ENCODE measurements around the gene SEPTIN5. TPM values are rescaled to one million over a fixed set of nuclear protein-coding genes. Genes with fewer than 3 reads are reported as not detected.

Gene SEPTIN5
- polyA plus RNA-seq, 1 experiment: 13.1 TPM

DNA sequence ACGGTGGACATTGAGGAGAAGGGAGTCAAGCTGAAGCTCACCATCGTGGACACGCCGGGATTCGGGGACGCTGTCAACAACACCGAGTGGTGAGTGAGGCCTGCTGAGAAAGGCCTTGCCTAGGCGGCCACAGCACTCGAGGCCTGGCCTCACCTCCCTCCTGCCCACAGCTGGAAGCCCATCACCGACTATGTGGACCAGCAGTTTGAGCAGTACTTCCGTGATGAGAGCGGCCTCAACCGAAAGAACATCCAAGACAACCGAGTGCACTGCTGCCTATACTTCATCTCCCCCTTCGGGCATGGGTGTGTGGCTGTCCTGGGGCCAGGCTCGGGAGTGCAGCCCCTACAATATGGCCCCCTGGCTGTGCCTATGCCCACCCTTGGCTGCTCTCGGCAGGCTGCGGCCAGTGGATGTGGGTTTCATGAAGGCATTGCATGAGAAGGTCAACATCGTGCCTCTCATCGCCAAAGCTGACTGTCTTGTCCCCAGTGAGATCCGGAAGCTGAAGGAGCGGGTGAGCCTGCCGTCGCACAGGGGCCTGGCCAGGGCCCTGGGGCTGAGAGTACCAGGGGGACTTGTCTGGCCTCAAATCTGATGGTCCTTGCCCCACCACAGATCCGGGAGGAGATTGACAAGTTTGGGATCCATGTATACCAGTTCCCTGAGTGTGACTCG is 6.0 kb downstream of the SEPTIN5 start:
- POLR2A ChIA-PET: interaction anchor here (0.7 kb wide), 1 partner anchor 297 kb away, joined by 3 read pairs; no protein-coding TSS in a partner anchor
- Histone ChIP-seq H3K9me3 (ENCODE audit: control insufficient read depth, insufficient read depth, low read length) (peaks cover 27% of the 10 kb centered on the region; the same call in 1 of the 2 replicates), H3K4me3 (ENCODE audit: low read depth, low read length) (no peak overlapping the region), H3K27ac (ENCODE audit: low read depth, low read length) (no peak overlapping the region), H3K27me3 (ENCODE audit: control insufficient read depth, insufficient read depth, low read length) (peaks cover 7% of the 10 kb centered on the region)
- CTCF ChIA-PET: interaction anchor here (2.7 kb wide), 1 partner anchor 9 kb away, joined by 9 read pairs; no protein-coding TSS in a partner anchor
- no peak for DNase-seq (ENCODE audit: low read depth, low spot score)
- TF ChIP-seq, protein P1, sequence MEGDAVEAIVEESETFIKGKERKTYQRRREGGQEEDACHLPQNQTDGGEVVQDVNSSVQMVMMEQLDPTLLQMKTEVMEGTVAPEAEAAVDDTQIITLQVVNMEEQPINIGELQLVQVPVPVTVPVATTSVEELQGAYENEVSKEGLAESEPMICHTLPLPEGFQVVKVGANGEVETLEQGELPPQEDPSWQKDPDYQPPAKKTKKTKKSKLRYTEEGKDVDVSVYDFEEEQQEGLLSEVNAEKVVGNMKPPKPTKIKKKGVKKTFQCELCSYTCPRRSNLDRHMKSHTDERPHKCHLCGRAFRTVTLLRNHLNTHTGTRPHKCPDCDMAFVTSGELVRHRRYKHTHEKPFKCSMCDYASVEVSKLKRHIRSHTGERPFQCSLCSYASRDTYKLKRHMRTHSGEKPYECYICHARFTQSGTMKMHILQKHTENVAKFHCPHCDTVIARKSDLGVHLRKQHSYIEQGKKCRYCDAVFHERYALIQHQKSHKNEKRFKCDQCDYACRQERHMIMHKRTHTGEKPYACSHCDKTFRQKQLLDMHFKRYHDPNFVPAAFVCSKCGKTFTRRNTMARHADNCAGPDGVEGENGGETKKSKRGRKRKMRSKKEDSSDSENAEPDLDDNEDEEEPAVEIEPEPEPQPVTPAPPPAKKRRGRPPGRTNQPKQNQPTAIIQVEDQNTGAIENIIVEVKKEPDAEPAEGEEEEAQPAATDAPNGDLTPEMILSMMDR (IDR thresholded peaks at IDR 0.05; ENCODE audit: low read depth, low read length): no peak

DNA sequence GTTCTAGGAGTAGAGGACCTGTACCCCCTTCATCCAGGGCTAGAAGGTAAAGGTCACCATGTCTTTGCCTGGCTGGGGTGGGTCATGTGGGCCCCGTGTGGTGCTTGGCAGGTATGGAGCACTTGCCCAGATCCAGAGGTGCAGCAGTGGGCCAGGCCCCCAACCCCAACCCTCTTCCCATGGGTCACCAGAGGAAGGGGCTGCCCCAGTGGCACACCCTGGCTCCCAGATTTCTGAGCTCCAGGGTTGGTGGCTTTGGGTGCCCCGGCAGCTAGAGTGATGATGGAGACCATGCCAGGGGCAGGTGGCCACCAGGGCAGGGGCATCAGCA is 6.7 kb downstream of the SEPTIN5 start:
- CTCF ChIA-PET: interaction anchor here (2.7 kb wide), 1 partner anchor 9 kb away, joined by 9 read pairs; no protein-coding TSS in a partner anchor
- Histone ChIP-seq H3K4me3 (ENCODE audit: low read depth, low read length) (no peak overlapping the region), H3K9me3 (ENCODE audit: control insufficient read depth, insufficient read depth, low read length) (peaks cover 33% of the 10 kb centered on the region; the same call in 1 of the 2 replicates), H3K27me3 (ENCODE audit: control insufficient read depth, insufficient read depth, low read length) (peaks cover 7% of the 10 kb centered on the region), H3K27ac (ENCODE audit: low read depth, low read length) (no peak overlapping the region)
- POLR2A ChIA-PET: no interaction called here
- DNase-seq (ENCODE audit: low read depth, low spot score): no peak
- TF ChIP-seq, protein P1 (IDR thresholded peaks at IDR 0.05; ENCODE audit: low read depth, low read length): no peak

DNA sequence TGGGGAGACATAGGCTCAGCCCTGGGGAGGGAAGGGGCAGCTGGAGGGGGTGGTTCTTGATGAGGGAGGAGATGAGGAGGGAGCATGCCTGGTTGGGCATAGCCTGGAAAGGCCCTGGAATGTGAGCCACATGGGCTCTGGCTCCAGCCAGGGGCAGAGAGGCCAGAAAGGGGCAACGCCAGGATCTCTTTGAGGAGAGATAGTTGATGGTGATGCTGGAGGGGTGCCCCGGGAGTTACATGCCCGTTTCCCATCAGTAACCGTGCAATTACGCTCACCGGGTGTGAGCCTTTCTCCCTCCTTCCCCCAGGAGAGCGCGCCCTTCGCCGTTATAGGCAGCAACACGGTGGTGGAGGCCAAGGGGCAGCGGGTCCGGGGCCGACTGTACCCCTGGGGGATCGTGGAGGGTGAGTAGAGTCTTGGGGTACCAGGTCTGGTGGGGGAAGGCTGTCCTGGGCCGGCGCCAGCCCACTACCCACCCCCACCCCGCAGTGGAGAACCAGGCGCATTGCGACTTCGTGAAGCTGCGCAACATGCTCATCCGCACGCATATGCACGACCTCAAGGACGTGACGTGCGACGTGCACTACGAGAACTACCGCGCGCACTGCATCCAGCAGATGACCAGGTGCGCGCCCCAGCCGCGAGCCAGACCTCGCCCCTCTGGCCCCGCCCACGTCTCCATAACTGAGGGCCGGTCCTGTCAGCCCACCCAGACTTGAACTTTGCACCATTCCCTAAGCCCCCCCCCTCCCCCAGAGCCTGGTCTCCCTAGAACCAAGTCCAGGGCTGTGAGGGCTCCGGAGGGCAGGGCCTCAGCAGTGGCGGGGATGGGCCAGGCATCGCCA is 7.3 kb downstream of the SEPTIN5 start:
- no peak overlapping the region for H3K27ac ChIP-seq (ENCODE audit: low read depth, low read length)
- DNase-seq (ENCODE audit: low read depth, low spot score): no peak
- peaks cover 7% of the 10 kb centered on the region for H3K27me3 ChIP-seq (ENCODE audit: control insufficient read depth, insufficient read depth, low read length)
- ChIA-PET POLR2A (interaction anchor here (0.6 kb wide), 1 partner anchor 119 kb away, joined by 4 read pairs; no protein-coding TSS in a partner anchor), CTCF (interaction anchor here (2.7 kb wide), 1 partner anchor 8 kb away, joined by 9 read pairs; no protein-coding TSS in a partner anchor)
- TF ChIP-seq, protein P1 (IDR thresholded peaks at IDR 0.05; ENCODE audit: low read depth, low read length): no peak
- no peak overlapping the region for H3K4me3 ChIP-seq (ENCODE audit: low read depth, low read length)
- peaks cover 37% of the 10 kb centered on the region; the same call in 1 of the 2 replicates for H3K9me3 ChIP-seq (ENCODE audit: control insufficient read depth, insufficient read depth, low read length)

DNA sequence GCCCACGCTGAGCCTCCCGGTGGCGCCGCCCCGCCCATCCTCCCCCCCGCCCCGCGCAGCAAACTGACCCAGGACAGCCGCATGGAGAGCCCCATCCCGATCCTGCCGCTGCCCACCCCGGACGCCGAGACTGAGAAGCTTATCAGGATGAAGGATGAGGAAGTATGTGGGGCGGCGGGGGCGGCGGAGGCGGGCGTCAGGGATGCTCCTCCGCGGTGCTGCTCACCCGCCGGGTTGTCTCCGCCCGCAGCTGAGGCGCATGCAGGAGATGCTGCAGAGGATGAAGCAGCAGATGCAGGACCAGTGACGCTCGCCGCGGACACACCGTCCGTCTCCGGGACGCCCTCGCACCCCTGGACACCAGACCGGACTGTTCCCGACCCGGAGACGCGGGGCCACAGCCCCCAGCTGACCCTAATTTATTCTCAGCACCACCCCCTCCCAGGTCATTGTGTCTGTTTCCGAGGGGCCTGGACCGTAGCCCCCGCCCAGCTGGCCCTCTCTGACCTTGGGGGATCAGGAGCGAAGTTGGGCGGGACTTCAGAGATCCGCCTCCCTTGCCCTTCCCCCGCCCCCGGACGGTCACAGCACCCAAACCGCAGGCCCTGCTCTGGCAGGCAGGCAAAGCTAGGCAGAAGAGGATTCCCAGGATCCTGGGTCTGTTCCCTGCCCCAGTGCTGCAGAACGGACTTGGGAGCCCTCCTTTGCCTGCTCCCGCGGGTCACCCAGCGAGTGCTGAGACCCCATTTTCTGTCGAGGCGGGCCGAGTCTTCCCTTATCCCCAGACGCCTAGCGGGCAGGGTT is 8.1 kb downstream of the SEPTIN5 start:
- CTCF ChIA-PET: no interaction called here
- POLR2A ChIA-PET: interaction anchor here (0.6 kb wide), 1 partner anchor 119 kb away, joined by 4 read pairs; no protein-coding TSS in a partner anchor
- no peak for DNase-seq (ENCODE audit: low read depth, low spot score)
- Histone ChIP-seq H3K9me3 (ENCODE audit: control insufficient read depth, insufficient read depth, low read length) (peaks cover 42% of the 10 kb centered on the region; the same call in 1 of the 2 replicates), H3K27me3 (ENCODE audit: control insufficient read depth, insufficient read depth, low read length) (peaks cover 7% of the 10 kb centered on the region), H3K4me3 (ENCODE audit: low read depth, low read length) (no peak overlapping the region), H3K27ac (ENCODE audit: low read depth, low read length) (no peak overlapping the region)
- TF ChIP-seq, protein P1 (IDR thresholded peaks at IDR 0.05; ENCODE audit: low read depth, low read length): no peak

Measured in AG04450 (cell line).